HFFc6 (cell line): ENCODE data around the gene PGGT1B. TPM values are rescaled to one million over a fixed set of nuclear protein-coding genes. Genes with fewer than 3 reads are reported as not detected.

Source experiments
- DNase-seq: peaks from one replicate; pipeline ENCODE4 v3.0.0-alpha.2; 2018
- H3K27ac Mint-ChIP-seq: 2 replicates; pipeline ENCODE4 v1.8.0; 2020; ENCODE audit warnings: mild to moderate bottlenecking, mixed read lengths
- H3K27me3 Mint-ChIP-seq: 2 replicates; pipeline ENCODE4 v1.8.0; 2021; ENCODE audit warnings: mild to moderate bottlenecking, moderate library complexity, mixed read lengths; ENCODE audit not compliant: insufficient read depth
- H3K36me3 Mint-ChIP-seq: 2 replicates; pipeline ENCODE4 v1.8.0; 2021; ENCODE audit warnings: low read depth, mixed read lengths
- H3K4me1 Mint-ChIP-seq: 2 replicates; pipeline ENCODE4 v1.8.0; 2020; ENCODE audit warnings: low read depth, mixed read lengths
- H3K4me3 Mint-ChIP-seq: 2 replicates; pipeline ENCODE4 v1.8.0; 2020; ENCODE audit warnings: mild to moderate bottlenecking, moderate library complexity, mixed read lengths
- H3K9me3 Mint-ChIP-seq: 2 replicates; pipeline ENCODE4 v1.8.0; 2020; ENCODE audit warnings: mild to moderate bottlenecking, mixed read lengths
- CTCF ChIP-seq: fragments of 200-600 bp; sonication (generic); IDR thresholded peaks from 2 replicates; pipeline ENCODE4 v1.5.0; 2021; ENCODE audit warnings: antibody characterized with exemption, mild to moderate bottlenecking
- total RNA-seq, 6 experiments: library from RNA; stranded (reverse); fragmentation: NEBNext Ultra II Directional; extraction: Animal tissue kit (Norgen Biotek cat#: 25700); gene quantifications; 2 replicates in 1 of 6; 3 replicates in 5 of 6; pipeline ENCODE4 v1.2.3, GENCODE V29; 2021

PGGT1B gene
- total RNA-seq, 6 experiments from 2014 or later = 28.2 to 40.1 (median 35.0) TPM

- Mint-ChIP-seq H3K27ac (no peak overlapping the region), H3K27me3 (peaks cover 24% of the 10 kb centered on the region), H3K4me1 (peaks cover 6% of the 10 kb centered on the region; the same call in 1 of the 2 replicates), H3K4me3 (no peak overlapping the region), H3K9me3 (peaks cover 18% of the 10 kb centered on the region), H3K36me3 (peaks cover 15% of the 10 kb centered on the region)
- TF ChIP-seq CTCF = no peak
- DNase-seq = no peak
These were observed 95.8 kb downstream of the PGGT1B start for GRCh38 chr5:115166744-115167393.

GRCh38 chr5:115165790-115166189 lies 96.9 kb downstream of the PGGT1B start:
- Mint-ChIP-seq H3K27ac (no peak overlapping the region), H3K4me3 (no peak overlapping the region), H3K36me3 (peaks cover 15% of the 10 kb centered on the region), H3K27me3 (peaks cover 14% of the 10 kb centered on the region), H3K9me3 (peaks cover 18% of the 10 kb centered on the region), H3K4me1 (peaks cover 6% of the 10 kb centered on the region; the same call in 1 of the 2 replicates)
- TF ChIP-seq CTCF = no peak
- DNase-seq = no peak

- H3K4me1 Mint-ChIP-seq = no peaks in the 10 kb centered on the region
- peaks cover 14% of the 10 kb centered on the region for H3K27me3 Mint-ChIP-seq
- H3K9me3 Mint-ChIP-seq = 0 out of 2 replicates have a peak, but pooled peaks cover under 1% of the 10 kb centered on the region
- DNase-seq = no peak
- no peaks in the 10 kb centered on the region for H3K36me3 Mint-ChIP-seq
- no peak overlapping the region for H3K4me3 Mint-ChIP-seq
- H3K27ac Mint-ChIP-seq = no peak overlapping the region
- no peak for TF ChIP-seq CTCF
These were observed 101.7 kb downstream of the PGGT1B start for GRCh38 chr5:115160975-115161475.

Other genes with a start within 250 kb of the PGGT1B start
- gene TRIM36, start 93.0 kb downstream of the PGGT1B start, total RNA-seq = under 1 TPM; 0.26 to 0.55 (median 0.36) TPM
- gene CCDC112, start 33.8 kb upstream of the PGGT1B start, total RNA-seq = 1 to 10 TPM; 3.7 to 6.9 (median 5.7) TPM